Left renal cortex interstitium (tissue), 4 donors: Measurements from ENCODE around the gene PRMT7. TPM values are rescaled to one million over a fixed set of nuclear protein-coding genes. Genes with fewer than 3 reads are reported as not detected.

ENCODE experiments used
- DNase-seq, 4 donors: peaks; one replicate each; pipeline ENCODE4 v3.0.0-alpha.2; 2013; ENCODE audit warnings: low read depth in 4 of 4, low spot score in 2 of 4, missing footprints in 1 of 4
- polyA plus RNA-seq, 4 donors: library from polyadenylated mRNA; unstranded; fragments of 120-200 nt; gene quantifications; one replicate each; pipeline ENCODE4 v1.2.1, GENCODE V29; 2013; ENCODE audit not compliant: insufficient read length in 4 of 4

Gene PRMT7
- polyA plus RNA-seq, 4 donors: 39.4 to 71.5 (median 61.7) TPM

DNA sequence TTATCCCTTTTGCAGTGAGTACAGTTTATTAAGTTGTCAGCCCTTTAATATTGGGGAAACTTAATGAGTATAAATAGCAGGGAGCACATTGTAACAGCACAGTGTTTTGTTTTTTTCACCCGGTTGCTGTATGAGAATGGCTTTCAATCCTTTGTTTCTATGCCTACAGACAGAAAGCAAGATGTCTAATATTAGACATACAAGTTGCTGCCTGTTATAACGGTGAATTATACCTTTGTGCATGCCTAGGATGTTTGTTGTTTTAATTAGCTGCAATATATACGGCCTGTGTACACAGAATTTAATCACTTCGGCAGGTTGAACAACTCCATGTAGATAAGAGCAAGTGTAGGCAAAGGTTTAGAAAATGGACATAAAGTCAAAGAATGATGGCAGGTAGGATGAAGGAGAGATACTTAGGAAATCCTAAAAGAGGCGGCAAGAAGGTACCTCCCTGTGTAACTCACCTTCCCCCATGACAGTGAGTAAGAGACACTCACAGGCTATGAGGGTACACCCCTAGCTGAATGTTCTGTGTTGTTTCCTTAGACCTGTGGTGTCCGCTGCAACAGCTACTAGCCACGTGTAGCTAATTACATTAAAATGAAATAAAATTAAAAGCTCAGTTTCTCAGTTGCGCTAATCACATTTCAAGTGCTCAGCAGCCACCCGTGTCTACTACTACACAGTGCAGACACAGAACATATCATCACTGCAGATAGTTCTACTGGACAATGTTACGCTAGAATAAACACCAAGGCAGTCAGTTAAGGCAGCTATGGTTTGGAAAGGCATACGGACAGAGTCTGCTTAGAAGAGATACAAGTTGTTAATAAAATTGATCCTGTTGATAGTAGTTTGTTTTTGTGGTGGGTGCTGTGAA is 11.0 kb upstream of the PRMT7 start:
- no peak for DNase-seq

GRCh38 chr16:68300734-68301459 is 9.9 kb upstream of the PRMT7 start:
- DNase-seq: no peak

GRCh38 chr16:68306633-68307032 is 4.2 kb upstream of the PRMT7 start:
- no peak for DNase-seq

DNA sequence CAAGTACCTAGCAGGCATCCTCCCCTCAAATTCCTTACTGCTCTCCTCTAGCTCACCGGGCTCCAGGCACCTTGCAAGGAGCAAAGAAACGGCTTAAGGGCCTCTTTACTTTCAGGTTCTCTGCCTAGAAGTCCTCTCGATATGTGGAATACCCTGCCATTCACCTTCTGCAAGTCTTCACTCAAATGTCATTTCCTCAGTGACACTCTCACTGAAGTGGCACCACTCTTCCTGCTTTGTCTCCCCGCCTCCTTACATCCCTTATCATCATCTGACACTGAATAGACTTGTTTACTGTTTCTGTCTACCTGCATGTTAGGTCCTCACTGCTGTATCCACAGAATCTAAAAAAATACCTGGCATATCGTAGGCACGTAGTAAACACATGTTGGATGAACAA is 1.0 kb upstream of the PRMT7 start:
- DNase-seq: no peak

DNA sequence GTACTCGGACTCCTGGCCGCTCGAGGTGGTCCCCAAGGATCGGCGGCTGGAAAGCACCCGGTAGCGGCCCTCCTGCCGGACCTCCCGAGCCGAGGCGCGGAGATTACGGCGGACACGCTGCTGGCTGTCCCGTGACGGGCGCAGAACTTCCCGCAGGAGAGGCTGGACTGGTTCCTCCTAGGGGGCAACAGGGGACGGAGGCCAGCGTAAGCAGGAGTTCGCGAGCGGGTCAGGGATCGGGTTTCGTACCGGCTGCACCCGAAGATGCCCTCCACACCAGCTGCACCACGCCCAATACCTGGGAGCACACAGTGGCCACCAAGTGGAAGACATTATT is 414 bp upstream of the PRMT7 start:
- DNase-seq: no peak

- DNase-seq: no peak
Measured at GRCh38 chr16:68313116-68313515, 2.3 kb downstream of the PRMT7 start.

- DNase-seq: no peak
Measured at GRCh38 chr16:68319185-68319908, 8.5 kb downstream of the PRMT7 start.

- DNase-seq: no peak
Measured at GRCh38 chr16:68324336-68324735, 13.5 kb downstream of the PRMT7 start.

DNA sequence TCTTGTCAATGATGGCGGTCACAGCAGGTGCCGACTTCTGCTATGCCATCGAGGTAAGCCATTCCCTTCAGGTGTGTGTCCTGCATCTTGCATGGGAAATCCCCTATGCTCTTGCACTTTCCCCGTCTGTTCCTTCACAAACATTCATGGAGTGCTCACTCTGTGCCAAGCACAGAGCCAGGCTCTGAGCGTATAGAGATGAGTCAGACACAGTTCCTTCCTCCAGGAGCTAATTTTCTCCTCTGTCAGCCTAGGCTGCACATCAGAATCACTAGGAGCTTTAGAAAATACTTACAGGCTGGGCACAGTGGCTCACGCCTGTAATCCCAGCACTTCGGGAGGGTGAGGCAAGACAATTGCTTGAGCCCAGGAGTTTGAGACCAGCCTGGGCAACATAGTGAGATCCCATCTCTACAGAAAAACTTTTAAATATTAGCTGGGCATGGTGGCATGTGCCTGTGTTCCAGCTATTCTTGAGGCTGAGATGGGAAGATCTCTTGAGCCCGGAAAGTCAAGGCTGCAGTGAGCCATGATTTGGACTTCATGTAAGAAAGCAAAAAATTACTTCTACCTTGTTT is 14.1 kb downstream of the PRMT7 start:
- DNase-seq: no peak

- DNase-seq: peak in 2 of 4 donors; percentile 56 to 75
Measured at GRCh38 chr16:68328151-68328859, 17.5 kb downstream of the PRMT7 start.

GRCh38 chr16:68328860-68329390 is 18.1 kb downstream of the PRMT7 start:
- DNase-seq: no peak

DNA sequence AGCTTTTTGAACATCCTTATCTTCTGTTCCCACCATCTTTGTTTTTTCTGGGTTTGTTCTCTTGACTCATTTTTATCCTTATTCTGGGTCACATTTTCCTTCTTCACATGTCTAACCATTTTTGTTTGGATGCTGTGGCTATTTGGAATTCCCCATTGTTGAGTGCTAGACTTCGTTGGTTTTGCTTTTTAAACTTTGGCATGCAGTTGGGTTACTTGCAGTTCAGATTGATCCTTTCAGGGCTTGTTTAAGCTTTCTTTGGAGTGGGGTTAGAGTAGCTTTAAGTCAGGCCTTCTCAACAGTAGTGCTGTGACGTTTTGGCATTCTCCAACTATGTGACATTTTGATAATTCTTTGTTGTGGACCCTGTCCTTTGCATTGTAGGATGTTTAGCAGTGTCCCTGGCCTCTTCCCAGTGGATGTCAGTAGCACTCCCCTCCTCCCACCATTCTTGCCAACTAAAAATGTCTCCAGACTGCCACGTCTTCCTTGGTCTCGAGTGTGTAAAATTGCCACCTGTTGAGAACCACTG is 21.1 kb downstream of the PRMT7 start:
- DNase-seq: no peak

GRCh38 chr16:68332411-68333121 is 21.7 kb downstream of the PRMT7 start:
- peak in 1 of 4 donors; percentile 44 for DNase-seq

DNA sequence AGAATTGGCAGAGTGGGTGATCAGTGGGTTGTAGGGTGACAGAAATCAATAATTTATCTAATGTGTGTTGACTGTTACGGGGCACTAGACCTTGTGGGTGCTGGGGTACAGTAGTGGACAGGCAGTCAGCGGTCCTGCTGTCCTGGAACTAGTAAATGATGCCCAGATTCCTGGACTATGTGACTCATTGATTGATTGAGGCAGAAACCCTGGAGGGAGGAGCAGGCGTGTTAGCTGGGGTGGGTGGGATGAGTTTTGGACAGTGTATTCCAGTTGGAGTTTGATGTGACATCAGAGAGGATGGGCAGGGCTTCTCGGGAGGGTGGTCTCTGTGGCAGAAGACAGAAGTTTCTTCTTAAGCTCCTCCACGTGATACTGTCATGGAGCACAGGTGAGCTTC is 24.4 kb downstream of the PRMT7 start:
- no peak for DNase-seq

- DNase-seq: no peak
Measured at GRCh38 chr16:68338326-68339119, 27.7 kb downstream of the PRMT7 start.

GRCh38 chr16:68339214-68339613 is 28.4 kb downstream of the PRMT7 start:
- no peak for DNase-seq

DNA sequence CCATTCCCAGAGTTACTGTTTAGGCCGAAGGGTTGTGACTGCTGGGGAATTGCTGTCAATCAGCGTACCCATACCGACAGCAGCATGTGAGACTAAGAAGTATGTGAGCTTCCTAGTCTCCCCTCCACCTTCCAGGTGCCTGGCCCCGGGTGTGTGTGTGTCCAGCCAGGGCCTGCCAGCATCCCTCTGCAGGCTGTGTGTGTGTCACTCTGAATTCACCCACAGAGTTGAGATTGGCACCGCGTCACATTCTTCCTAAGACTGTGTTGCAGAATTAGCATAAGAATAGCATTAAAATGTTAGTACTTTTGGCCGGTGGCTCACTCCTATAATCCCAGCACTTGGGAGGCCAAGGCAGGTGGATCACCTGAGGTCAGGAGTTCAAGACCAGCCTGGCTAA is 31.8 kb downstream of the PRMT7 start:
- DNase-seq: no peak

- DNase-seq: no peak
Measured at GRCh38 chr16:68343137-68343536, 32.3 kb downstream of the PRMT7 start.
